Measurements from ENCODE around the gene ZNF653. TPM values are rescaled to one million over a fixed set of nuclear protein-coding genes. Genes with fewer than 3 reads are reported as not detected.
A peak's percentile ranks its signal among the peaks of the same experiment; 100 is the strongest.

ZNF653 gene
- total and polyA plus RNA-seq, 9 of the 15 experiments (the other 6 are each of a cell fraction or from before 2014, with no cell fraction given): 1.6 to 8.0 (median 4.2) TPM; not detected in 2

- TF ChIP-seq RBBP5 (IDR thresholded peaks at IDR 0.05; ENCODE audit: borderline replicate concordance, insufficient read depth, low read length, poor library complexity, severe bottlenecking): peak; percentile 4
- no peak for TF ChIP-seq ZNF217 (CRISPR knock-in tag; IDR thresholded peaks at IDR 0.05)
- no peak for TF ChIP-seq ZEB2 (IDR thresholded peaks at IDR 0.05)
- TF ChIP-seq GABPA (tag; conservative IDR thresholded peaks at IDR 0.05; ENCODE audit: low read depth): peak; percentile 83; the same call in 1 of the 2 replicates
- no peak for TF ChIP-seq EZH2 (IDR thresholded peaks at IDR 0.05; ENCODE audit: borderline replicate concordance, low read depth, low read length)
- no peak for TF ChIP-seq ZNF398 (CRISPR knock-in tag; IDR thresholded peaks at IDR 0.05)
- no peak for TF ChIP-seq FOXM1 (IDR thresholded peaks at IDR 0.05; ENCODE audit: low read depth)
- no peak for TF ChIP-seq FOXM1 (CRISPR knock-in tag; IDR thresholded peaks at IDR 0.05; ENCODE audit: low read depth)
- 0 out of 4 replicates have a peak, but pooled peaks of 1 of the 2 experiments have one; percentile 47 for TF ChIP-seq SIN3A (IDR thresholded peaks at IDR 0.05; ENCODE audit: borderline replicate concordance in 2 of 2, control insufficient read depth in 1 of 2, low read depth in 2 of 2, low read length in 2 of 2)
- TF ChIP-seq SMAD3 (CRISPR knock-in tag; conservative IDR thresholded peaks at IDR 0.05): no peak
- TF ChIP-seq ZNF586 (CRISPR knock-in tag; conservative IDR thresholded peaks at IDR 0.05): no peak
- TF ChIP-seq ZNF3 (CRISPR knock-in tag; IDR thresholded peaks at IDR 0.05): no peak
- 0 out of 2 replicates have a peak, but pooled peaks have one; percentile 9 for TF ChIP-seq HDAC2 (IDR thresholded peaks at IDR 0.05)
- no peak for TF ChIP-seq SMARCE1 (IDR thresholded peaks at IDR 0.05)
- TF ChIP-seq E2F6 (IDR thresholded peaks at IDR 0.05; ENCODE audit: borderline replicate concordance in 1 of 2, extremely low read depth in 1 of 2, insufficient read depth in 1 of 2, insufficient read length in 1 of 2, low read depth in 1 of 2, low read length in 1 of 2, poor library complexity in 1 of 2, severe bottlenecking in 1 of 2): no peak
- TF ChIP-seq RB1 (IDR thresholded peaks at IDR 0.05; ENCODE audit: low read depth): no peak
- TF ChIP-seq DPF2 (IDR thresholded peaks at IDR 0.05): no peak
- TF ChIP-seq RBFOX2 (IDR thresholded peaks at IDR 0.05; ENCODE audit: low read depth, low read length): peak; percentile 8
- TF ChIP-seq ZNF174 (CRISPR knock-in tag; IDR thresholded peaks at IDR 0.05): no peak
- TF ChIP-seq ZFX (CRISPR knock-in tag; IDR thresholded peaks at IDR 0.05): peak; percentile 40
- no peak for TF ChIP-seq ZNF23 (CRISPR knock-in tag; IDR thresholded peaks at IDR 0.05)
- no peak for TF ChIP-seq U2AF2 (optimal IDR thresholded peaks at IDR 0.05; ENCODE audit: low read depth, low read length)
- TF ChIP-seq ZNF75A (CRISPR knock-in tag; IDR thresholded peaks at IDR 0.05): no peak
- TF ChIP-seq SMAD1 (IDR thresholded peaks at IDR 0.05; ENCODE audit: low read depth, low read length, partially characterized antibody): no peak
- 0 out of 2 replicates have a peak, but pooled peaks have one; percentile 29 for TF ChIP-seq RUNX1 (IDR thresholded peaks at IDR 0.05; ENCODE audit: low read depth)
- TF ChIP-seq CREB3 (tag; conservative IDR thresholded peaks at IDR 0.05; ENCODE audit: low read depth): no peak
- no peak for TF ChIP-seq CAMTA2 (CRISPR knock-in tag; conservative IDR thresholded peaks at IDR 0.05)
Observed at GRCh38 chr19:11435833-11436313, 69.8 kb downstream of the ZNF653 start (continued).

Data from K562 (cell line).